GM12892 (cell line): Measurements from ENCODE around the gene NBPF26.
A peak's percentile ranks its signal among the peaks of the same experiment; 100 is the strongest.
"Not testable (repeated sequence)": the region's sequence is repeated elsewhere in the genome, so short reads cannot be mapped to it uniquely, and the experiment has no call there.

Experiments used
- DNase-seq: peaks from one replicate; pipeline ENCODE4 v3.0.0; 2011; ENCODE audit not compliant: insufficient read length
- FAIRE-seq: peaks from 2 replicates; lab custom pipeline; 2011; peaks lifted over from hg19 to GRCh38; lab: Jason Lieb, UNC
- POLR2A ChIP-seq: IDR thresholded peaks from 2 replicates; pipeline ENCODE4 v1.6.1; 2011; ENCODE audit warnings: low read depth, low read length, control low read depth
- POLR2AphosphoS5 ChIP-seq: IDR thresholded peaks from 2 replicates; pipeline ENCODE4 v1.6.1; 2011; ENCODE audit warnings: low read depth, low read length, control low read depth
- TAF1 ChIP-seq: IDR thresholded peaks from 2 replicates; pipeline ENCODE4 v1.6.1; 2011; ENCODE audit warnings: low read depth, mild to moderate bottlenecking, control low read depth, low read length, borderline replicate concordance

NBPF26 gene

DNA sequence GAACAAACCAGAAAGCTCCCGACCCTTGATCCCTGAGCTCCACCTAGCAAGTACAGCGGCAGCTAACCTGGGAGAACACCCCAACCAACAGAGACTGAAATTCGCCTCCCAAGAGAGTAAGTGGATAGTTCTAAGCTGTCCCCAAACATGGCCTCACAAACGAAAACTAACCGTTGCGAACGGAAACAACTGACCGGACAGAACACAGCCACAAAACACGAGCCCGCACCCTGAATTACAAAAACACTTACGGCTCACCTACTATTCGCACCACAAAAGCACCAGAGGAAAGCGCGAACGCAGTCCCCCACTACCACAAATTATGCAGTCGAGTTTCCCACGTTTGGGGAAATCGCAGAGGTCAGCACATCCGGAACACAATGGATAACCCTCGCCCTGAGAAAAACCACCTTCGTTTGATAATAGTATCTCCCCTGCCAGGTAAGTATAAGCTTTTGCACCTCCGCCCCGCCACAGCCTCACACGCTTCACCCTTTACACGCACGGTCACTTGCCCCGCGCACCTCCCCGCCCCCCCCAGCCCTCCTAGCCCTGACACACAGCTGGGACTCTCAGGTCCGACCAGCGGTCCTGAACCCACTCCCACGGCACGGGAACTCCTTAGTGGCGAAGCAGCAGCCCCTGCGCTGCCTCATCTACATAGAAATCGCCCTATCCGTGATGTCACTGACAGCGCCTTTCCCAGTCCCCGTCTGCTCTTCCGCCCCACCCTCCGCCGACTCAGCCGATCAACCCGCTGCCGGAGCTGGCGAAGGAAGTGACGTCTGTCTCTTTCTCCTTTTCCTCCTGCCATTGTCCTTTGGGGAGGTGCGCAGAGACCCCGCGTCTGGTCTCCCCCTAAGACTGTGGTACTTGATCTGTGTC is 127.0 kb downstream of the NBPF26 start:
- FAIRE-seq = not testable (repeated sequence)
- peak; percentile 23 for DNase-seq
- TF ChIP-seq POLR2A = peak; percentile 97
- 0 out of 2 replicates have a peak, but pooled peaks have one; percentile 65 for TF ChIP-seq TAF1
- TF ChIP-seq POLR2AphosphoS5 = peak; percentile 99

DNA sequence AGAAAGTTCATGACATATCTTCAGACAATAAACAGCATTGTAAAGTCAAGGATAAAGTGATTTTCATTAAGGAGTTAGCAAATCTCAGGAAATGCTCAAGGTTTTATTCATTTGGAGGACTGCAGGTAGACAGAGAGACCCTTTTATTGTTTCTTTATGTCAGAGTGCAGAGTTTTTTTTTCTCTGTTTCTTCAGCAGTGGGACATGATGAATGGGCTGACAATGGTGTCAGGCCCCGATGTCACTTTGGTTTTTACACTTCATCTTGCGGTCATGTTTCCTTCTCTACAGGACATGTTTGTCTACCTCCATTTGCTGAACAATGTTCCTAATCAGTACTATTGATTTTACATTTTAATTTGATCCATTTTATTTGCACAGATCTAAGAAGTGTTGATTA is 134.4 kb downstream of the NBPF26 start:
- FAIRE-seq, DNase-seq: not testable (repeated sequence)

DNA sequence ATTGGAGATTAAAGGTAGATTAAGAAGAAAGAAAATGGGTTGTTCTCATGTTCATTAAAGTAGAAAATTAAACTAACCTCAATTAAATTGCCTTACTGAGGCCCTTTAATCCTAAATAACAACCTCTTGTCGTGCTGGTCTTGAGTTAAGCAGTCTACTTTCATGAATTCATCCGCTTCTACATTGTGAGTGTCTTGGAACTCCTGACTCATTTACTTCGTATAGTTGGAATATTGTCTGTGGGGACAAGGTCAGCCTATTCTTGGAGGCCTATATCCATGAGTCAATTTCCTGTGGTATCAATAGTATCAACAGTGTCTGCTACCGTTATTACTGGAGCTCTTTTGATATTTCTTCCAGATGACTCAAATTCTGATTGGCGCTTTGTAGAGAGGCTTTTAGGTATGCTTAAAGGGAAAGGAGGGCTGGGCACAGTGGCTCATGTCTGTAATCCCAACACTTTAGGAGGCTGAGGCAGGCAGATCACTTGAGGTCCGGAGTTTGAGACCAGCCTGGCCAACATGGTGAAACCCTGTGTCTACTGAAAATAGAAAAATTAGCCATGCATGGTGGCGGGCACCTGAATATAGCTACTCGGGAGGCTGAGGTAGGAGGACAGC is 136.0 kb downstream of the NBPF26 start:
- not testable (repeated sequence) for DNase-seq, FAIRE-seq

DNA sequence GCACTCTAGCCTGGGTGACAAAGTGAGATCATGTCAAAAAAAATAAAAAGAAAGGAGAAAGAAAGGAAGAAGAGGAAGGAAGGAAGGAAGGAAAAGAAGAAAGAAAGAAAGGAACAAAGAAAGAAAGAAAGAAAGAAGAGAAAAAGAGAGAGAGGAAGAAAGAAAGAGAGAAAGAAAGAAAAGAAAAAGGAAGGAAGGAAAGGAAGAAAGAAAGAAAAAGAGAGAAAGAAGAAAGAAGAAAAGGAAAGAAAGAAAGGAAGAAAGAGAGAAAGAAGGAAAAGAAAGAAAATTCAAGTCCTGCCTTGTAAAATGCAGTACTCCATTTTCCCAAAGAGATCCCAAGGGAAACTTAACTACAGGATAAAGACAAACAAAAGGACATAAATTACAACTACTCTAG is 154.5 kb downstream of the NBPF26 start:
- FAIRE-seq, DNase-seq: not testable (repeated sequence)

- DNase-seq = not testable (repeated sequence)
Measured at GRCh38 chr1:120880056-120880455, 156.3 kb downstream of the NBPF26 start.

GRCh38 chr1:120881934-120882333 is 158.2 kb downstream of the NBPF26 start:
- FAIRE-seq, DNase-seq: not testable (repeated sequence)

More at GRCh38 chr1:120880056-120880455, 156.3 kb downstream of the NBPF26 start:
- not testable (repeated sequence) for FAIRE-seq
